Fibroblast of mammary gland (primary cell): ENCODE measurements around the gene MTMR3.
"Not testable (repeated sequence)": the region's sequence is repeated elsewhere in the genome, so short reads cannot be mapped to it uniquely, and the experiment has no call there.

ENCODE experiments used
- DNase-seq: peaks from one replicate; pipeline ENCODE4 v3.0.0-alpha.2; 2010; ENCODE audit warnings: low read depth
- H3K4me3 ChIP-seq: 2 replicates; pipeline ENCODE4 v1.5.1; 2011; ENCODE audit warnings: low read depth, mild to moderate bottlenecking, low read length, moderate library complexity; ENCODE audit not compliant: control insufficient read depth
- TF ChIP-seq, protein P1 (sequence below): conservative IDR thresholded peaks from 2 replicates; pipeline ENCODE4 v1.5.1; 2011; ENCODE audit warnings: low read depth, low read length, inconsistent platforms; ENCODE audit not compliant: control insufficient read depth, insufficient read depth

MTMR3 gene

DNA sequence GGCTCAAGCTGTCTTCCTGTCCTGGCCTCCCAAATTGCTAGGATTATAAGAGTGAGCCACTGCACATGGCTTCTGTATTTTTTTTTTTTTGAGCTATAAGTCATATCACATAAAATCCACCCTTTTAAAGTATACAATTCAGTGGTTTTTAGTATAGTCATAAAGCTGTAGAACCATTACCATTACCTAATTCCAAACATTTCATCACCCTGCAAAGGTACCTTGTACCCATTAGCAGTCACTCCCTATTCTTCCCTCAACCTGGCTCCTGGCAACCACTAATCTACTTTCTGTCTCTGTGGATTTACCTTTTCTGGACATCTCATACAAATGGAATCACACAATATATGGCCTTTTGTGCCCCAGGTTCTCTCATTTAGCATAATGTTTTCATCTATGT lies 84.5 kb downstream of the MTMR3 start:
- TF ChIP-seq, protein P1, sequence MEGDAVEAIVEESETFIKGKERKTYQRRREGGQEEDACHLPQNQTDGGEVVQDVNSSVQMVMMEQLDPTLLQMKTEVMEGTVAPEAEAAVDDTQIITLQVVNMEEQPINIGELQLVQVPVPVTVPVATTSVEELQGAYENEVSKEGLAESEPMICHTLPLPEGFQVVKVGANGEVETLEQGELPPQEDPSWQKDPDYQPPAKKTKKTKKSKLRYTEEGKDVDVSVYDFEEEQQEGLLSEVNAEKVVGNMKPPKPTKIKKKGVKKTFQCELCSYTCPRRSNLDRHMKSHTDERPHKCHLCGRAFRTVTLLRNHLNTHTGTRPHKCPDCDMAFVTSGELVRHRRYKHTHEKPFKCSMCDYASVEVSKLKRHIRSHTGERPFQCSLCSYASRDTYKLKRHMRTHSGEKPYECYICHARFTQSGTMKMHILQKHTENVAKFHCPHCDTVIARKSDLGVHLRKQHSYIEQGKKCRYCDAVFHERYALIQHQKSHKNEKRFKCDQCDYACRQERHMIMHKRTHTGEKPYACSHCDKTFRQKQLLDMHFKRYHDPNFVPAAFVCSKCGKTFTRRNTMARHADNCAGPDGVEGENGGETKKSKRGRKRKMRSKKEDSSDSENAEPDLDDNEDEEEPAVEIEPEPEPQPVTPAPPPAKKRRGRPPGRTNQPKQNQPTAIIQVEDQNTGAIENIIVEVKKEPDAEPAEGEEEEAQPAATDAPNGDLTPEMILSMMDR: no peak
- H3K4me3 ChIP-seq: no peak overlapping the region
- DNase-seq: no peak

DNA sequence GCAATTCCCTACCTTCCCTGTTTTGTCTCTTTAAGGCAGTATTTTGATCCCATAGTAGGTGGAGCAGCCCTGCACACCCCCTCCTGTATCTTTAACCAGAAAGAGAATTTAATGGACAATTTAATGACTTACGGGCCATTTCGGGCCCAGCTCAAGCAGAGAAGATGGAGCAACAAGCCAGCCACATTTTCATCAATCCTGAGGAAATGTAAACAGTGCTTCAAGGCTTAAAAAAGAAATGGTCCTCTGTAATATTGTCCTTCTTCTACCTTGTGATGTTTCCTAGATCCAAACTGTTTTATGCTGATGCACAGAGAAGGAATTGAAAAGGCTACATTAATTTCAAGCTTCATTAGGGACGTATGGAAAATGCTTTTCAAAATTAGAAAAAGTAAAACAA lies 88.6 kb downstream of the MTMR3 start:
- no peak for DNase-seq
- TF ChIP-seq, protein P1: no peak

DNA sequence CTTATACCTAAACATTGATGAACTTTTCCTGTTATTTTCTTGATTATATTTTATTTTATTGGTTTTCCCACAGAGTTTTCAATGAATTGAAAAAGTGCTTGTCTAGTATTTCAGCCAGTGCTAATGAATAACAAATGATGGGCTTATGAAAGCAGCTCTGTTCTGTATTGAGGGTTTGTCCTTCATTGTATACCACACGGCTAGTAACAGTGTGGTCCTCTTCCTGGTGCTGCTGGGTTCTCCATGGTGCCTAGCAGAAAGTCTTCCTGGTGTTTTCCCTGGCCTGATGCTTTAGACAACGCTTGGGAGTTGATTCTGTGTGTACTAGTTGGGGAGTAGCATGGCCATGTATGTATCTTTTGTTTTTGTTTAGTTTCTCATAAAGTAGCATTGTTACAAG lies 89.1 kb downstream of the MTMR3 start:
- TF ChIP-seq, protein P1: no peak
- no peak overlapping the region for H3K4me3 ChIP-seq
- DNase-seq: no peak

More for the DNA sequence above, 88.6 kb downstream of the MTMR3 start:
- no peak overlapping the region for H3K4me3 ChIP-seq

DNA sequence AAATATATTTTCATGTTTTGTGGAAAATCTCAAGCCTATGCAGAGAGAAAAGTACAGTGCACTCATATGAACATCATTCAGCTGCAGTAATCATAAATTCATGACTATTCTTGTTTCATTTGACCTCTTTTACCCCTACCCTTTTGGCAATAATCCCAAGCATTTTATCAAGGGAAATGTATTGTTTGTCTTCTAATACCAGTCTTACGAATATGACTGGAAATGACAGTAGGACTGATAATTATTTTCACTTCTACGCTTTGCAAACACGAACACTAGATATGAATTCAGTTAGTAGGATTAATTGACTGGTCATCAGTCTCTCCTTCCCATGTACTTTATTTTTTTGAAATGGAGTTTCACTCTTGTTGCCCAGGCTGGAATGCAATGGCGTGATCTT lies 90.3 kb downstream of the MTMR3 start:
- DNase-seq: no peak
- no peak overlapping the region for H3K4me3 ChIP-seq
- TF ChIP-seq, protein P1: no peak

DNA sequence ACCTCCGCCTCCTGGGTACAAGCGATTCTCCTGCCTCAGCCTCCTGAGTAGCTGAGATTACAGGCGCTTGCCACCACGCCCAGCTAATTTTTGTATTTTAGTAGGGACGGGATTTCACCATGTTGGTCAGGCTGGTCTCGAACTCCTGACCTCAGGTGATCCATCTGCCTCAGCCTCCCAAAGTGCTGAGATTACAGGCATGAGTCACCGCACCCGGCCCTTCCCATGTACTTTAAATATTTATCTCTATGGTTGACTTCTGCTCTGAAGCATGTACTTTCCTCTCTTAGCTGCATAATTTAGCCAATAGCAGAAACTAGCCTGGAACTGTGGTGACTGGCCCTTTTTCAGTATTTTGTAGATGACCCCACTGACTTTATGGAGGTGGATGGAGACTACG lies 90.7 kb downstream of the MTMR3 start:
- H3K4me3 ChIP-seq, DNase-seq: not testable (repeated sequence)

DNA sequence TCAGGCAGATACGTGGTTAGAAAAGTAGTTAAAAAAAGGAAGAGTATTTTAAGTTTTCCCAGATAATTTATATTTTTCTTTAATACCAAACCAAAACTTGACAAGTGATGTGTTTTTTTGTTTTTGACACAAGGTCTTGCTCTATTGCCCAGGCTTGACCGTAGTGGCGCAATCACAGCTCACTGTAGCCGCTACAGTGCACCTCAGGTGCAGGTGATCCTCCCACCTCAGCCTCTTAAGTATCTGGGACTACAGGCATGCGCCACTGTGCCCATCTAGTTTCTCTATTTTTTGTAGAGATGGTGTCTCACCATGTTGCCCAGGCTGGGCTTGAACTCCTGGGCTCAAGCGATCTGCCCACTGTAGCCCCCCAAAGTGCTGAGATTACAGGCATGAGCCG lies 92.5 kb downstream of the MTMR3 start:
- DNase-seq: no peak
- TF ChIP-seq, protein P1: no peak
- no peak overlapping the region for H3K4me3 ChIP-seq

DNA sequence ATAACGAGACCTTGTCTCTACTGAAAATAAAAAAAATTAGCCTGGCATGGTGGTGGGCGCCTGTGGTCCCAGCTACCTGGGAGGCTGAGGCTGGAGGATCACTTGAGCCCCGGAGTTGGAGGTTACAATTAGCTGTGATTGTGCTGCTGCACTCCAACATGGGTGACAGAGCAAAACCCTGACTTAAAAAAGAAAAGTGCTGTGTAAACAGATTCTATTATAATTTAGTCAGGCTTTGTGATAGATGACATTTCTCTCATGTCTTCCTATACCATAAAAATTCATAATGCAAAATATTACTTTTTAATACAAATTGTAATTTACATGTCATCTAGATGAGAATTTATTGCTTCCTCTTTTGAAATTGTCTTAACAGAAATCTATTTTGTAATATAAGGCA lies 94.1 kb downstream of the MTMR3 start:
- H3K4me3 ChIP-seq: no peak overlapping the region
- DNase-seq: no peak
- TF ChIP-seq, protein P1: no peak
